Mucosa of descending colon (tissue), 3 donors: Measurements from ENCODE around the gene NRP2. TPM values are rescaled to one million over a fixed set of nuclear protein-coding genes. Genes with fewer than 3 reads are reported as not detected.

ENCODE experiments used
- ATAC-seq: fragments of 200-7000 bp; cut with Tn5 transposase; one replicate; pipeline ENCODE4 v1.9.1; 2020; ENCODE audit warnings: mild to moderate bottlenecking, moderate library complexity
- DNase-seq, 3 donors: peaks; one replicate each; pipeline ENCODE4 v3.0.0-alpha.2; 2020
- H3K36me3 ChIP-seq: fragments of 200-600 bp; one replicate; pipeline ENCODE4 v1.8.0; 2021; ENCODE audit warnings: low read depth, mild to moderate bottlenecking
- H3K4me1 ChIP-seq: fragments of 200-600 bp; one replicate; pipeline ENCODE4 v1.8.0; 2021; ENCODE audit warnings: low read depth, mild to moderate bottlenecking
- H3K4me3 ChIP-seq: fragments of 200-600 bp; one replicate; pipeline ENCODE4 v1.8.0; 2021; ENCODE audit warnings: mild to moderate bottlenecking
- H3K9me3 ChIP-seq: fragments of 200-600 bp; one replicate; pipeline ENCODE4 v1.8.0; 2021; ENCODE audit warnings: mild to moderate bottlenecking
- intact Hi-C, 2 donors: fragments of 100-400 bp; cut with DNase I in 1 of 2; cut with micrococcal nuclease in 1 of 2; formaldehyde crosslinking; loops; one replicate each; pipeline versions ENCODE4 v1.11.0 to v1.11.1; 2022; cut with DNase I, micrococcal nuclease
- total RNA-seq, 3 donors: library from RNA; stranded (reverse); fragmentation: NEBNext Ultra II Directional in 2 of 3; extraction: Animal tissue kit (Norgen Biotek cat#: 25700) in 2 of 3; gene quantifications; one replicate each; pipeline versions ENCODE4 v1.2.1 to v1.2.4, GENCODE V29; 2021 to 2023
- TF ChIP-seq, protein P1 (sequence below): fragments of 200-600 bp; IDR thresholded peaks from one replicate; pipeline ENCODE4 v1.8.0; 2022; ENCODE audit warnings: antibody characterized with exemption, mild to moderate bottlenecking
- donor health status: DM: no; HTN: no; CAD: no; lungs with moderate emphysema.
- donor health status: DM: no; HTN: no; CAD: no.
- donor health status: DM: no; HTN: yes; CAD: no.

Gene NRP2
- total RNA-seq, 3 donors from 2014 or later = 12.3 to 300 (median 19.2) TPM

DNA sequence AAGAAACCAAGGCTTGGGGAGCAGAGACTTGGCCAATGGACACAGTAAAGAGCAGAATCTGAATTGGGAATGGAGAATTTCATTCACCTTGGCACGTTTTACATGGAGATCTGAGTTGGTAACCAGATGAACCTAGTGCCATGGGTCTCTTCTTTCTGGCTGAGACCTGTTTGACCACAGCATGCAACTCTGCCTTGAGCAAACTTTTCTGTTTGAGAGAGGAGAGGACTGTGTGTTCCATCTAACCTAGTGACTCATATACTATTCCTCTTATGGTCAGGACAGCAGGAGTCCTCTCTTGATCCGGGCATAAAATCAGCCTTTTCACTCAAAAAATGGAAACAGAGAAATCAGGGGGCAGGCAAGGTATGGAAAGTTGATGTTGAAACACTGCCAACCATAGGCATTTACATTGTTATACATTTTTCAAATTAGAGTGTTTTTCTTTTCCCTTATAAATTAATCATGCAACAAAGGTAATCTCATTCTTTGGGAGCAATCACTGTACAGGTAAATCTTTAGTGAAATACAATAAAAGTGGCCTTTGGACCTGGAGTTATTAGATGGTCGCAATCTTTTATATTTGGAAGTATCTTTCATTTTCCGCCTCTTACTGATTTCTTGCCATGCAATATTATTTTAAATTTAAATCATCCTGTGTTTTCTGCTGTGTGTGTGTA is 86.7 kb downstream of the NRP2 start:
- Histone ChIP-seq H3K4me3 (no peak overlapping the region), H3K9me3 (no peaks in the 10 kb centered on the region), H3K36me3 (no peaks in the 10 kb centered on the region), H3K4me1 (peaks cover 34% of the 10 kb centered on the region)
- TF ChIP-seq, protein P1, sequence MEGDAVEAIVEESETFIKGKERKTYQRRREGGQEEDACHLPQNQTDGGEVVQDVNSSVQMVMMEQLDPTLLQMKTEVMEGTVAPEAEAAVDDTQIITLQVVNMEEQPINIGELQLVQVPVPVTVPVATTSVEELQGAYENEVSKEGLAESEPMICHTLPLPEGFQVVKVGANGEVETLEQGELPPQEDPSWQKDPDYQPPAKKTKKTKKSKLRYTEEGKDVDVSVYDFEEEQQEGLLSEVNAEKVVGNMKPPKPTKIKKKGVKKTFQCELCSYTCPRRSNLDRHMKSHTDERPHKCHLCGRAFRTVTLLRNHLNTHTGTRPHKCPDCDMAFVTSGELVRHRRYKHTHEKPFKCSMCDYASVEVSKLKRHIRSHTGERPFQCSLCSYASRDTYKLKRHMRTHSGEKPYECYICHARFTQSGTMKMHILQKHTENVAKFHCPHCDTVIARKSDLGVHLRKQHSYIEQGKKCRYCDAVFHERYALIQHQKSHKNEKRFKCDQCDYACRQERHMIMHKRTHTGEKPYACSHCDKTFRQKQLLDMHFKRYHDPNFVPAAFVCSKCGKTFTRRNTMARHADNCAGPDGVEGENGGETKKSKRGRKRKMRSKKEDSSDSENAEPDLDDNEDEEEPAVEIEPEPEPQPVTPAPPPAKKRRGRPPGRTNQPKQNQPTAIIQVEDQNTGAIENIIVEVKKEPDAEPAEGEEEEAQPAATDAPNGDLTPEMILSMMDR = no peak
- DNase-seq (no peak), ATAC-seq (peak; percentile 81)
- intact Hi-C loops = no loop called here

DNA sequence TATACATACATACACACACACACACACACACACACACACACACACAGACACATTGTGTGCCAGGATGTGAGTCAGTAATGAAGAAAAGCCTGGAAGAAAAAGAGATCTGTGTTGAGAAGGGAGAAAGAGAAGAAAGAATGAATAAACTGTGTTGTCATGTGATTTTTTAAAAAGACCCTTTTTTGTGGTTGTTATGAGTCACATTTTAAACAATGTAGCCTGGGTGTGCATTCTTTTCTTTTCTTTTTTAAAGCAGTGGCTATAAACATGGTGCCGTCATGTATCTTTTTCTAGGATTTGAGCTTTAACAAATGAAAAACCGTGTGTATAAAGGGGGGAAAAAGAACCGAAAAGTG is 87.2 kb downstream of the NRP2 start:
- ATAC-seq = peak; percentile 27
- Histone ChIP-seq H3K4me3 (no peak overlapping the region), H3K9me3 (no peaks in the 10 kb centered on the region), H3K4me1 (peaks cover 34% of the 10 kb centered on the region), H3K36me3 (no peaks in the 10 kb centered on the region)
- no peak for DNase-seq
- TF ChIP-seq, protein P1 = no peak
- intact Hi-C loops = no loop called here

DNA sequence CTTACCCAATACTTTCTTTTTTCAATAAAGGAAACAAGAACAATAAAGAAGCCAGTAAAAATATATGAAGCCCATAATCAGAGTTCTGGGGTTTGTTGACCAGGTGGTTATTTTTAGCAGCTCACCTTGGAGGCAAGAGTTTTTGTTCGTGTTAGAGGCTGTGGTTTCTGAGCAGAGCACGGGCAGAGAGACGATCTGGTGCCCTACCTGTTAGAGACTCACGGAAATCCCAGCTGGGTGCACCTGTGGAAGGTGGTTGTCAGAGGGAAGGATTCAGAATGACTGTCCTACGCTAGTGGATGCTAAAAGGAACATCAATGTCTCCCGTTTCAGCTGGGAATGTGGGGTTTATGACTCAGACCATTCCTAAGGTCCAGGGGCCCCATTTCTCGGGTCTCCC is 87.6 kb downstream of the NRP2 start:
- peaks cover 34% of the 10 kb centered on the region for H3K4me1 ChIP-seq
- TF ChIP-seq, protein P1 = no peak
- ATAC-seq (peak; percentile 54), DNase-seq (peak in 1 of 3 donors; percentile 19)
- H3K9me3 ChIP-seq = no peaks in the 10 kb centered on the region
- intact Hi-C loops = loop anchor here (5.0 to 10.0 kb wide), 2 partner anchors 115 to 117 kb away; no protein-coding TSS in a partner anchor
- H3K4me3 ChIP-seq = no peak overlapping the region
- no peaks in the 10 kb centered on the region for H3K36me3 ChIP-seq

DNA sequence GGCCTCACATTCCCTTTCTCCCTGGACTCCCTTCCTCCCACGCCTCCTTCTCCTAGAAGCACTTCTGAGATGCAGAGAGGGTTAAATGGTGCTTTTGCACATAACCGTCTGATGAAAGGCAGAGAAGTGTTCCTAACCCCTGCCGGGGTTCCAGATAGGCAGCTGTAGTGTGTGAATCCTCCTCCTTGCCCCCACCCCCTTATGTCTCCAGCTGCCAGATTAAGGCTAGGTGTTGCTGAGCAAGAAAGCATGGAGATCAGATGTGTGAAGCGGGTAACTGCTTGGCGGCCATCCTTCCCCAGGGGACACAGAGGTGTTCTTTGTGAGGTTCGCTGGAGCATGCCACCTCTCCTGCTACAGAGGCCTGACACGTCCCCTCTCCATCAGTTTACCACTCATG is 88.3 kb downstream of the NRP2 start:
- DNase-seq = no peak
- no peak for ATAC-seq
- intact Hi-C loops = loop anchor here (5.0 to 10.0 kb wide), 2 partner anchors 114 to 117 kb away; no protein-coding TSS in a partner anchor
- Histone ChIP-seq H3K36me3 (no peaks in the 10 kb centered on the region), H3K4me1 (peaks cover 34% of the 10 kb centered on the region), H3K4me3 (no peak overlapping the region), H3K9me3 (no peaks in the 10 kb centered on the region)
- TF ChIP-seq, protein P1 = no peak

DNA sequence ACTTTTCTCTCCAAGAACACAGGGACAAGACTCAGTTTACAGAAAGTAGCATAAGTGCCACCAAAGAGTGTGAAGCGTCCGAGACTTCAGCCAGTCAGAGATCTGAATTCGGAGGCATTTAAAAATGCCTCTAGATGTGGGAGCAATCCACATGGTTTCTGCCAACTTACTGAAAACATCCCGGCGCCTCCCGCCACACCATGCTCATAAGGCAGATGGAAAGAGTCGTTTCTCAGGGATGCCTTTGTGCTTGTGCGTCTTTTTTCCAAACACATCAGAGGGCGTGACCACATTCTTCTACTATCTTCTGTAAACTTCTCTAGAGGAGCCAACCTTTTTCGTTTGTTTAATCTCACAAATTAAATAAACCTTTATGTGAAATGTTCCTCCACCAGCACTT is 88.7 kb downstream of the NRP2 start:
- TF ChIP-seq, protein P1 = no peak
- peak in 1 of 3 donors; percentile 35 for DNase-seq
- intact Hi-C loops = loop anchor here (5.0 to 10.0 kb wide), 2 partner anchors 114 to 116 kb away; no protein-coding TSS in a partner anchor
- peak; percentile 62 for ATAC-seq
- H3K9me3 ChIP-seq = no peaks in the 10 kb centered on the region
- peaks cover 34% of the 10 kb centered on the region for H3K4me1 ChIP-seq
- no peaks in the 10 kb centered on the region for H3K36me3 ChIP-seq
- no peak overlapping the region for H3K4me3 ChIP-seq
